ENCODE measurements around the gene POLD1.

POLD1 gene

GRCh38 chr19:50417111-50418081, 33.2 kb downstream of the POLD1 start:
- H3K4me3 ChIP-seq (ENCODE audit: low read length), result no peak overlapping the region
- H3K27ac ChIP-seq (ENCODE audit: low read length), result no peak overlapping the region
- peaks cover 21% of the 10 kb centered on the region for H3K27me3 ChIP-seq (ENCODE audit: insufficient read depth, low read length)
- peaks cover 14% of the 10 kb centered on the region; the same call in 1 of the 2 replicates for H3K36me3 ChIP-seq (ENCODE audit: insufficient read depth, low read depth, low read length)
- no peaks in the 10 kb centered on the region for H3K9me3 ChIP-seq (ENCODE audit: insufficient read depth, low read depth, low read length)
- peaks cover 5% of the 10 kb centered on the region; the same call in 1 of the 2 replicates for H3K4me1 ChIP-seq (ENCODE audit: insufficient read depth, low read length)
- no peak overlapping the region for H3K9ac ChIP-seq (ENCODE audit: low read depth, low read length)

- Histone ChIP-seq H3K4me3 (ENCODE audit: low read length) (peak within 1 kb of the TSS; percentile 64), H3K27me3 (ENCODE audit: insufficient read depth, low read length) (peaks cover 21% of the 10 kb centered on the region), H3K27ac (ENCODE audit: low read length) (no peak within 1 kb of the TSS), H3K36me3 (ENCODE audit: insufficient read depth, low read depth, low read length) (peaks cover 5% of the 10 kb centered on the region; the same call in 1 of the 2 replicates), H3K4me1 (ENCODE audit: insufficient read depth, low read length) (peaks cover 5% of the 10 kb centered on the region; the same call in 1 of the 2 replicates), H3K9ac (ENCODE audit: low read depth, low read length) (peak within 1 kb of the TSS; percentile 35; the same call in 1 of the 2 replicates), H3K9me3 (ENCODE audit: insufficient read depth, low read depth, low read length) (no peaks in the 10 kb centered on the region)
Measured at GRCh38 chr19:50418176-50419021, 34.3 kb downstream of the POLD1 start, which contains the start of gene SPIB. SPIB (plus strand) TSS chr19:50418938; CDS start chr19:50418963, 25 bp downstream.

GRCh38 chr19:50419022-50419579, 35.0 kb downstream of the POLD1 start:
- peak overlapping the region; percentile 64 for H3K4me3 ChIP-seq (ENCODE audit: low read length)

GRCh38 chr19:50419580-50420035, 35.5 kb downstream of the POLD1 start:
- H3K9ac ChIP-seq (ENCODE audit: low read depth, low read length), result peak overlapping the region; percentile 35; the same call in 1 of the 2 replicates
- H3K4me1 ChIP-seq (ENCODE audit: insufficient read depth, low read length), result peaks cover 5% of the 10 kb centered on the region; the same call in 1 of the 2 replicates
- no peaks in the 10 kb centered on the region for H3K9me3 ChIP-seq (ENCODE audit: insufficient read depth, low read depth, low read length)
- H3K4me3 ChIP-seq (ENCODE audit: low read length), result peak overlapping the region; percentile 64
- no peaks in the 10 kb centered on the region for H3K36me3 ChIP-seq (ENCODE audit: insufficient read depth, low read depth, low read length)
- peaks cover 21% of the 10 kb centered on the region for H3K27me3 ChIP-seq (ENCODE audit: insufficient read depth, low read length)
- no peak overlapping the region for H3K27ac ChIP-seq (ENCODE audit: low read length)

More at GRCh38 chr19:50419022-50419579, 35.0 kb downstream of the POLD1 start:
- Histone ChIP-seq H3K36me3 (ENCODE audit: insufficient read depth, low read depth, low read length) (0 out of 2 replicates have a peak, but pooled peaks cover 3% of the 10 kb centered on the region), H3K4me1 (ENCODE audit: insufficient read depth, low read length) (peaks cover 5% of the 10 kb centered on the region; the same call in 1 of the 2 replicates), H3K9me3 (ENCODE audit: insufficient read depth, low read depth, low read length) (no peaks in the 10 kb centered on the region), H3K27ac (ENCODE audit: low read length) (no peak overlapping the region), H3K9ac (ENCODE audit: low read depth, low read length) (peak overlapping the region; percentile 35; the same call in 1 of the 2 replicates), H3K27me3 (ENCODE audit: insufficient read depth, low read length) (peaks cover 21% of the 10 kb centered on the region)

GRCh38 chr19:50420127-50420526, 36.0 kb downstream of the POLD1 start:
- no peaks in the 10 kb centered on the region for H3K36me3 ChIP-seq (ENCODE audit: insufficient read depth, low read depth, low read length)
- peak overlapping the region; percentile 20; the same call in 1 of the 2 replicates for H3K9ac ChIP-seq (ENCODE audit: low read depth, low read length)
- no peaks in the 10 kb centered on the region for H3K9me3 ChIP-seq (ENCODE audit: insufficient read depth, low read depth, low read length)
- peak overlapping the region; percentile 64; the same call in 1 of the 2 replicates for H3K4me3 ChIP-seq (ENCODE audit: low read length)
- H3K4me1 ChIP-seq (ENCODE audit: insufficient read depth, low read length), result peaks cover 5% of the 10 kb centered on the region; the same call in 1 of the 2 replicates
- H3K27me3 ChIP-seq (ENCODE audit: insufficient read depth, low read length), result peaks cover 21% of the 10 kb centered on the region
- H3K27ac ChIP-seq (ENCODE audit: low read length), result no peak overlapping the region

- Histone ChIP-seq H3K9ac (ENCODE audit: low read depth, low read length) (no peak overlapping the region), H3K36me3 (ENCODE audit: insufficient read depth, low read depth, low read length) (no peaks in the 10 kb centered on the region), H3K9me3 (ENCODE audit: insufficient read depth, low read depth, low read length) (no peaks in the 10 kb centered on the region), H3K27me3 (ENCODE audit: insufficient read depth, low read length) (peaks cover 21% of the 10 kb centered on the region), H3K4me1 (ENCODE audit: insufficient read depth, low read length) (peaks cover 5% of the 10 kb centered on the region; the same call in 1 of the 2 replicates), H3K4me3 (ENCODE audit: low read length) (no peak overlapping the region), H3K27ac (ENCODE audit: low read length) (no peak overlapping the region)
Measured at GRCh38 chr19:50420808-50421207, 36.7 kb downstream of the POLD1 start.

- Histone ChIP-seq H3K4me3 (ENCODE audit: low read length) (no peak overlapping the region), H3K9ac (ENCODE audit: low read depth, low read length) (no peak overlapping the region), H3K27ac (ENCODE audit: low read length) (no peak overlapping the region), H3K4me1 (ENCODE audit: insufficient read depth, low read length) (peaks cover 5% of the 10 kb centered on the region; the same call in 1 of the 2 replicates), H3K9me3 (ENCODE audit: insufficient read depth, low read depth, low read length) (no peaks in the 10 kb centered on the region), H3K27me3 (ENCODE audit: insufficient read depth, low read length) (peaks cover 23% of the 10 kb centered on the region), H3K36me3 (ENCODE audit: insufficient read depth, low read depth, low read length) (no peaks in the 10 kb centered on the region)
Measured at GRCh38 chr19:50422397-50423278, 38.5 kb downstream of the POLD1 start.

GRCh38 chr19:50423279-50424113, 39.3 kb downstream of the POLD1 start:
- H3K9me3 ChIP-seq (ENCODE audit: insufficient read depth, low read depth, low read length), result no peaks in the 10 kb centered on the region
- H3K27ac ChIP-seq (ENCODE audit: low read length), result no peak overlapping the region
- peaks cover 8% of the 10 kb centered on the region; the same call in 1 of the 2 replicates for H3K4me1 ChIP-seq (ENCODE audit: insufficient read depth, low read length)
- H3K36me3 ChIP-seq (ENCODE audit: insufficient read depth, low read depth, low read length), result no peaks in the 10 kb centered on the region
- no peak overlapping the region for H3K9ac ChIP-seq (ENCODE audit: low read depth, low read length)
- no peak overlapping the region for H3K4me3 ChIP-seq (ENCODE audit: low read length)
- peaks cover 29% of the 10 kb centered on the region for H3K27me3 ChIP-seq (ENCODE audit: insufficient read depth, low read length)

GRCh38 chr19:50425581-50425980, 41.4 kb downstream of the POLD1 start:
- peaks cover 30% of the 10 kb centered on the region for H3K27me3 ChIP-seq (ENCODE audit: insufficient read depth, low read length)
- H3K36me3 ChIP-seq (ENCODE audit: insufficient read depth, low read depth, low read length), result no peaks in the 10 kb centered on the region
- no peak overlapping the region for H3K27ac ChIP-seq (ENCODE audit: low read length)
- no peak overlapping the region for H3K4me3 ChIP-seq (ENCODE audit: low read length)
- H3K9ac ChIP-seq (ENCODE audit: low read depth, low read length), result no peak overlapping the region
- H3K4me1 ChIP-seq (ENCODE audit: insufficient read depth, low read length), result peaks cover 4% of the 10 kb centered on the region; the same call in 1 of the 2 replicates
- no peaks in the 10 kb centered on the region for H3K9me3 ChIP-seq (ENCODE audit: insufficient read depth, low read depth, low read length)

Data from iPS-20b (cell line).